Tongue (tissue), 2 donors: ENCODE data around the gene HDC. TPM values are rescaled to one million over a fixed set of nuclear protein-coding genes. Genes with fewer than 3 reads are reported as not detected.

Experiments used
- DNase-seq: peaks from one replicate; pipeline ENCODE4 v3.0.0-alpha.2; 2015
- total RNA-seq: library from RNA; depleted of rRNA; stranded (reverse); fragments of >200 nt; gene quantifications from one replicate; pipeline ENCODE4 v1.2.3, GENCODE V29; 2014

Gene HDC
- total RNA-seq, 1 donor from 2014 or later, result 3.4 TPM

DNA sequence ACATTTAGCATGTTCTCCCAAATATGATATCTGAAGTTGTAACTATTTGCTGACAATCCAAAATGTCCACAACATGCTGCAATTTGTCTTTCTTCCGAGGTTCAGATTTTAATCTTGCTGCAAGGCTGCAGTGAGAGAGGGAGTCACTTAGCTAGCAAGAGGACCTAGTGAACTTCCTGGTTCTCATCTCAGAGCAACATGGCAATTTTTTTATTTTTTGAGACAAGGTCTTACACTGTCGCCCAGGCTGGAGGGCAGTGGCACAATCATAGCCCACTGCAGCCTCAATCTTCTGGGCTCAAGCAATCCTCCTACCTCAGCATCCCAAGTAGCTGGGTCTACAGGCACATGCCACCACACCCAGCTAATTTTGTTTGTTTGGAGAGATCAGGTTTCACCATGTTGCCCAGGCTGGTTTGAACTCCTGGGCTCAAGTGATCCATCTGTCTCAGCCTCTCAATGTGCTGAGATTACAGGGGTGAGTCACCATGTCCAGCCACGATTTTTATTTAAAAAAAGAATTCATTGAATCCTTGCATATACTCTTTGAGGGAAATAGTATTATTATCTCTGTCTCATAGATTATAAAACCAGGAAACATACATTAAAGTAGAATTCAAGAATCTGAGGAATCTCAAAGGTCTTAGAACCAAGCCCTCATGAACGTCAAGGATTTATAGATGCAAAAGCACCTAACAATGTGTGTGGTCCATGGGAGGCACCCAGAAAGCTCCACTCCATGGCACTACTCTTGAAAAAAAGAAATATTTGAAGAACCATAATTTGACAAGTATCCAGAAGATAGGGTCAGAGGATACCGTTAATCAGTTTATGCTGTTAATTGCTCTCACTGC lies 9.1 kb downstream of the HDC start:
- no peak for DNase-seq

DNA sequence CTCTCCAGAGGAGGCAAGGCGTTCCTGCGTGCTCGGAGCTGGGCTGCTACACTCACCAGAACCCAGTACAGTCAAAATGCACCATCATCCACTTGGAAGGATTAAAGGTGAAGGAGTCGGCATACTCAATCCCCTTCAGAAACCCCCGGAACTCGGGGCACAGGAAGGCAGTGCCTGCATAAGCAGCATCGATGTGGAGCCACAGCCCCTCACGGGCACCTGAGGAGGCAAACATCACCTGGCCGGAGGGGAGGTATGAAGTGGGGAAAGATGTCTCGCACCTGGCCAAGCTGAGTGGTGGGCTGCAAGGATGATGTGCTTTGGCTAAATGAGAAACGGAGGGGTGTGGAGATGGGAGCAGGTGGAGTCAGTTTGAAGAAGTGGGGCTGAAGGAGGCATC lies 13.0 kb downstream of the HDC start:
- no peak for DNase-seq

DNA sequence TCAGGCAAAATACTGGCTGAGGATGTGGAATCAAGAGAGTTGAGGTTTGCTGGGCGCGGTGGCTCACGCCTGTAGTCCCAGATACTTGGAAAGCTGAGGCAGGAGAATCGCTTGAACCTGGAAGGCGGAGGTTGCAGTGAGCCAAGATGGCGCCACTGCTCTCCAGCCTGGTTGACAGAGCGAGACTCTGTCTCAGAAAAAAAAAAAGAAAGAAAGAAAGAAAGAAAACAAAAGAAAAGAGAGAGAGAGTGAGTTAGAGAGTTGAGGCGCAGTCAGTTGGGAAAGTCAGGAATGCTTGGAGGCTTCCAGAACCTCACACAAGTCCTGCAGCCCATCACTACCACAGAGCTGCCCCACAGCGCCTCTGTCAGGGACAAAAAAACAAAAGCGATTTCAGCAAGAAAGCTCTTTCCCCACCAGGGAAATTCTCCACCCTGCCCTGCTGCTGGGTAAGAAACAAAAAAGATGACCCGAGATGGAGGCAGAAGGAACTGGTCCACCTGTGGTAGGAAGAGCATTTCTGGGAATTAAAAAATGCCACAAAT lies 13.8 kb downstream of the HDC start:
- no peak for DNase-seq

DNA sequence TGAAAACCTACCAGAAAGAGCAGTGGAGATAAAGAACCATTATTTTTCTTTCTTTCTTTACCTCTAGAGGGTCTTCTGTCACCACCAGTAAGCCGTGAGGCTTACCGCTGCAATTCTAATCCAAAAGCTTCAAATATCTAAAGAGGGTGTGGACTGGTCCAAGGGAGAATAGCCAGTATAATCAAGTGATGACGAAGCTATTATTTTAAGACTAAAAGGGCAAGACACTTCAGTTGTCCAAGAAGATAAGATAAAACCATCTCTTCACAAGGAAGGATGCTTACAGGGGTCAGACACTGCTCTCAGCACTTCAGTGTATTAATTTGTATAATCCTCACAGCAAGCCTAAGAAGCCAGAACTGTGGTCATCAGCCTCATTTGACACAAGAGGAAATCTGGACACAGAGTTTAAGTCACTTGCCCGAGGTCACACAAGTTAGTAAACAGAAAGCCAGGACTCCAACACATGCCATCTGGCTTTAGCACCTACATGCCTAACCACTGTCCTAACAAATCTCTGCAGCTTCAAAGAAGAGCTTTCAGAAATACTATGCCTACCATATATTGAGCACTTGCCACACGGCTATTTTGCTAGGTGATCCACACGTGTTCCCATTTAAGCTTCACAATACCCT lies 14.6 kb downstream of the HDC start:
- no peak for DNase-seq

DNA sequence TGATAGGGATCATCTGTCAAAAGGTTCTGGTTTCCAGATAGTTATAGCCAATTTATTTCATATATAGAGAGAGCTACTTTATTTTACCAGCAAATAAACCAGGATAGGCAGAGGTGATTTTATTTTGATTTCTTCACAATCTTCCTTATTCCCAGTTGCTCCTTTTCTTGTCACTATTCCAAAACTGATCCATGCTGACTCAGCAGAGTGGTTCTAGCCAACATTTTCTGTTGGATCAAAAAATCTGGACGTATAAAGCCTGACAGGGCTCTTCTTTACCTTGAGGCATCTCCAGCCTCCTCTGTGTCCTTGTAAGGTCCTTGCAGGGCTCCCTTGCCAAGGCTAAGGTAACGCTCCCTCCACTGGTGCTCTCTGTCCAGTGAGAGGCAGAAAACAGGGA lies 15.8 kb downstream of the HDC start:
- no peak for DNase-seq

DNA sequence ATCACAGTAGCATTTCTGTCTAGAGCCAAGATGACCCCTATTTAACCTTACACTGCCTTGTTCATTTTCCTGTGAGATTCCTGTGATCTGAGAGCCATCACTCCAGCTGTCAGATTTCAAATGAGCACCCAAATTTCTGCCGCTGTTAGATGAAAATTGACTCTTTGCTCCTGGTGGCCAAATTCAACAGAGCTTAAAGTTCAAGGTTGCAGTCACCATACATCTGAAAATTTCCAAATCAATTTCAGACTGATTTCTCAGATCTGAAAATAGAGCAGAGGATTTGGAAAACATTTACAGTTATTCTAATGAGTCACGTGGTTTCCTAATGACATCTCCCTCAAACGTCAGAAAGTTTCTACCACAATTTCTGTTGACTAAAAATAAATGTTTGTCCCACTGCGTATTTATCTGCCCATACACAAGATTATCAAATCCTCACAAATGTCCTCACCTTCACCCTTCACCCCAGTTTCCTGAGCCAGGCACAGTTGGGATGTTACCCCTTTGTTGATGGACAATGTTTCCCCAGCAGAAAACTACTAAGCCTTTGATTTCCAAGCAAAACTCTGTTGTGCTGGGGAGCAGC lies 16.4 kb downstream of the HDC start:
- DNase-seq, result no peak

DNA sequence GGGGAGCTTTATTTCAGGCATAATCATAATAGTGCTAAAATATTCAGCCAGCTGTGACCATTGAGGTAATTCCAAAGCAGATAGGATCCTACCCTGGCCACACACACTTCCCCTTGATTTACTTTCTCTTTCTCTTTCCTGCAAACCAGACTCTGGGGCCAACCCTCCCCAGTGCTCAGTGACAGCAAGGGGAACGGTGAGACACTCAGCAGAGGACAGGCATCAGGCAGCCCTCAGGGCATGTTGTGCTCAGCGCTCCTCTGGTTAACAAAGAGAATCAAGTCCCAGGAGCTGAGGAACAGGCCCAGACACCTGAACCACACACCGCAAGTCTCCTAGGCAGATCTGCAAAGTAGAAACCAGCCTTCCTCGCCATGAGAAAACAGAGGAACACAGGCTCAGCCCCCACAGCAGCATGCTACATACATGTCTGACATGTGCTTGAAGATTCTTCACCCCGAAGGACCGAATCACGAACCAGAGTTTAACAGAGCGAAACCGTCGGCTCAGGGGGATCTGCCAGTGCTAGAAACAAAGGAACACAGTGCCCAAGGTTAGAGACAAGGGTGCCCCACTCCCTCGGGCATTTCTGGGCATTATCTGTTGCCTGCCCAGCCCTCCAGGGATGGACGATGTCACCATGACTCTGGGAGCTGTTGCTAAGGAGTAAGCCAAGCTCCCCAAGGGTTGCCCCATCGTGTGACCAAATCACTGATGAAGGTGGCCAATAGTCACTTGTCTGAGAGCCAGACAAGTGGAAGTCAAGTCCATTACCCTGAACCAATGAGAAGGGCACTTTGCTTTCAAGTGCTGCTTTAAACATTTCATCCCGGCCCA lies 17.5 kb downstream of the HDC start:
- DNase-seq, result peak; percentile 17

DNA sequence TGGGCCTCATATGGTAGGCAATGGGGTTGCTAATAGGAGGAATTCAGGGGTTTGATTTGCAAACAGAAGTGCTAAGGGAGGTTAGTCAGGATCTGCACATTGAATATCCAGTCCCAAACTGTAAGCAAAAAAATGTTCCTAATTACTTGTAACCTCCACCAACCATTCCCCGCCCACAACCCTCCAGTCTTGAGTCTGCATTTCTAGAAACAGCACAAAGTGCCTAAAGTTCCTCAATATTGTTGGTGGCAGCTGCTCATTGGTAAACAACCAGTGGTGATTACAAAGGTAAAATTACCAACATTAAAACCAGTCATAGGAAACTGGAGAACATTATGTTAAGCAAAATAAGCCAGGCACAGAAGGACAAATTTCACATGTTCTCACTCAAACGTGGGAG lies 18.9 kb downstream of the HDC start:
- DNase-seq, result no peak

DNA sequence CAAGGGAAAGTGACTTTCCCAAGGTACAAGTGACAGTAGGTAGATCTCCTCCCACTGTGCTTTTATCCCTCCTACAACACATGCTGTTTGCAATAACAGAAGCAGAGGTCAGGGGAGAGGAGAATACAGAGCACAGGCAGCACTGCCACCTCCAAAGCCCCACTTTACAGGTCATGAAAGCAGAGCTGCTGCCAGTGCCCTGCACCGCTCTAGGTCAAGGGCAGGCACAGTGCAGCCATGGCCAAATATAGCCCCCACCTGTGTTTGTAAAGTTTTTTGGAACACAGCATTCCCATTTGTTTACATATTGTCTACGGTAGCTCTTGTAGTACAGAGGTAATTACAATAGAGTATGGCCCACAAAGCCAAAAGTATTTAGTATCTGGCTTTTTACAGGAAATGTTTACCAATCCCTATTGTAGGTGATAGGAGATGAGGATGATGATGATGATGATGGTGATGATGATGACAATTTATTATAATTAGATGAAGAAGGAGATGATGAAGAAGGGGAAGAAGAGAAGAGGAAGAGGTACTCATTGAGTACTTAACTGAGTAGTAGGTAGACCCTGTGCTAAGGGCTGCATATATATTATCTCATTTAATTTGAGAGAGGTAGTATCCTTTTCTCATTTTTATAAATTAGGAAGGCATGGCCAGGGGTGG lies 20.4 kb downstream of the HDC start:
- DNase-seq, result no peak

DNA sequence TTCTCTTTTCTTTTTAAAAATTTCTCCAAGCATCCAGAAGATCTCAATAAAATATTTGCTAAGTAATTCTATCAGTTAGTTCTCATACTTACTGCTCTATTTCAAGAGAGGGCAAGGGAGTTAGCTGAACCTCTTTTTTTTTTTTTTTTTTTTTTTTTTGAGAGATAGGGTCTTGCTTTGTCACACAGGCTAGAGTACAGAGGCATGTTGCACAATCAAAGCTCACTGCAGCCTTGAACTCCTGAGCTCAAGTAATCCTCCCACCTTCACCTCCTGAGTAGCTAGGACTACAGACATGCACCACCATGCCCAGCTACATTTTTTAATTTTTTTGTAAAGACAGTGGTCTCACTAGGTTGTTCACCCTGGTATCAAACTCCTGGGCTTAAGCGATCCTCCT lies 21.4 kb downstream of the HDC start:
- no peak for DNase-seq

DNA sequence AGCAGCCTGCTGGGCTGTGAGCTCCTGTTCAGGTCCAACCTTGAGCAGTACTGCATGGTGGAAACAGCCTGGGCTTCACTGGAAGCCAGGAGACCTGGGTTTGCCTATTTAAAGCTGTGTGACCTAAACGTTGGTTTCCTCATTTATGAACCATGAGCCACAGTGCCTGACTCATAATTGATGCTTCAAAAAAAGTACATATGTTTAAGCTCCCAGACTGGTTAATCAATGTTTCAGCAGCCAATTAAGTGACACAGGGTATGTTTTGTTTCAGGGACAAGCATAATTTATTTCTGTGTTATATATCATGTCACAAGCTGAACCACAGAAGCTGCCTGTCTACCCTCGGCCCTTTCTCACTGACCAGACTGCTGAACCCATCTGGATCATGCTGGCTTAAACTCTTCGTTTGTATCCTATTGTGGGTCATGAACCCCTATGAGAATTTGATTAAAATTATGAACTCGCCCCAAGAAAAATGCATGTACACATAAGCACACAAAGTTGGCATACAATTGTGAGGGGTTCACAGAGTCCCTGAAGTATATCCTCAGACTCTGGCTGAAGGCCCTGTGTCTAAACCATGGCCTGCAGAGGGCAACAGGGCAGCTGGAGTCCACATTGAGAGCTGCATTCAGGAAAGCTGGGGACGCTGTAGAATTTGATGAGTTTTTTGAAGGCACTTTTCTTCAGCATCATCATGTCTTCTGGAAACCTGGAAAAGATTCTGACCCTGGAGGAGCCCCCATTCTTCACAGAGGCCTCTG lies 23.7 kb downstream of the HDC start:
- DNase-seq, result no peak

DNA sequence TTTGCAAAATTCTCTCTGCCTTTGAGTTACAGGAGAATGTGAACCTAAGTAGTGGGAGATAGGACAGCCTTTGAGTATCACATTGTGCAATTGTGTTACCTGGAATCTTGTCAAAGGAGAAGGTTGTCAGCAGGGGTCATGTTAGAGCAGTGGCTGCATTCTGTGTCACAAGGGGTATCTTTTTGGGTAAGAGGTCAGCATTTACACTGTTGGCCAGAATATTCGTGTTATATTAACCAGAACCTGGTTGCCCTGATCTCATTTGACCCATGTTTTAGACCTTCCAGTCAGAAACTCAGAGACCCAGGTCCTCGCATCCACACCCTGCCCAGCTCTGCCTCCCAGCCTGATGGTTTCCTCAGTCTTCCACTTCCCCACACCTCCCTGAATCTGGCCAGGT lies 27.3 kb downstream of the HDC start:
- DNase-seq, result no peak

DNA sequence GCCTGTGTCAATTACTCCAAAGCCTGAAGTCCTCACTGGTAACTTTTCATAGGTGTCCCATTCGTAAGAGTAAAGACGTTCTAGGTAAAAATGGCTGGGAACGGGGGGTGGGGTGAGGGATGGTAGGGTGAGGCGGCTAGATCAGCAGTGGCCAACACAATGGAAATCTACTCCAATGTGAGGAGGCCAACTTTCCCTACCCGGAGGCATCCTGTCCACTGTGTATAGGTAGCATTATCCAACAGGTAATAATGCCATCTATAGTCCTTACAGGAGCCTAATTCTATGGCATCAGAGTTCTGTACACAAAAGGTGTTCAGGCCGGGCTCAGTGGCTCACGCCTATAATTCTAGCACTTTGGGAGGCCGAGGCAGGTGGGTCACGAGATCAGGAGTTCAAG lies 29.1 kb downstream of the HDC start:
- DNase-seq, result no peak

DNA sequence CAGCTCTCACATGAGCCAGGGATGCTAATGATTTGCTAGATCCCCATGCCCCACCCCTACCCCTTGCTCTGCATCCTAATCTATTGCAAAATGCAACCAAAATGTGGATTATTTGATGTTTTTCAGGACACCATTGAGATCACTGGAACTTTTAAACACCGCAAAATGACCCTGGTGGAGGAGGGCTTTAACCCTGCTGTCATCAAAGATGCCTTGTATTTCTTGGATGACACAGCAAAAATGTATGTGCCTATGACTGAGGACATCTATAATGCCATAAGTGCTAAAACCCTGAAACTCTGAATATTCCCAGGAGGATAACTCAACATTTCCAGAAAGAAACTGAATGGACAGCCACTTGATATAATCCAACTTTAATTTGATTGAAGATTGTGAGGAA lies 29.7 kb downstream of the HDC start:
- DNase-seq, result no peak

DNA sequence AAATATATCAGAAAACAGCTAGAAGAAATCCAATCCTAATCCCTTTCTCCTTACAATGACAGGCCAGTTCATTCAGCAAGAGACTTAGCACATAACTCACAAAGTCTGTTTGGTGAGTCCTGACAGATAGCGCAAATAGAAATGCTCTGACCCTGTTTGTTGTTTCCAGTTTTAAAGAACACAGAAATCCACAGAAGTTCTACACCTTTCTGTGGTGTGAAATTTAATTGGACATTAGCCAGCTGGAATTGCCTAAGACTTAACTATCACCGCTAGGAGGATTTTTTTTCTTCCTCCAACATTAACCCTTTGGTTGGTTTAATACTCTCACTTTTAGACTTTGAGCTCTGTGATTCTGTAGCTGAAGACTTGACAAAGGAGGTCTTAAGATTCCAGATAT lies 30.8 kb downstream of the HDC start:
- DNase-seq, result no peak

DNA sequence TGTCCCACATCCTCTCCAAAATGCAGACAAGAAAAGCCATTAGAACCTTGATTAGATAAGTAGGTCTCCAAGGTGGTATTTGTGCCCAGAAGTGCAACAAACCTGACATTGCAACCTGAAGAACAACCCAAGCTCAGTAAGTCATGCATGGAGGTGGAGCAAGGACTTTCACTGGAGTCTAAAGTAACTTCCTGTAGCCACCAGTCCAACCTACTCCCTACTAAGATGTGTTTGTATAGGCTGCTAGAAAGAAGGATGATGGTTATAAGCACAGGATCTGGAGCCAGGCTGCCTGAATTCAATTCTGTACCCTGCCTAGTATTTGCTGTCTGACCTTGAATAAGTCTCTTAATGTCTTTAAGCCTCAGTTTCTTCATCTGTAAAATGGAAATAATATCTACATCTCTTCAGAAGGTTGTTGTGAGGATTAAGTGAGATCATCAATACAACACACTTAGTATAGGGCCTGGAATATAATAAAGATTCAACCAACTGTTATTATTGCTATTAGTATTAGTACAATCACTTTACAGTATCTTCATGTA lies 32.3 kb downstream of the HDC start:
- DNase-seq, result no peak

DNA sequence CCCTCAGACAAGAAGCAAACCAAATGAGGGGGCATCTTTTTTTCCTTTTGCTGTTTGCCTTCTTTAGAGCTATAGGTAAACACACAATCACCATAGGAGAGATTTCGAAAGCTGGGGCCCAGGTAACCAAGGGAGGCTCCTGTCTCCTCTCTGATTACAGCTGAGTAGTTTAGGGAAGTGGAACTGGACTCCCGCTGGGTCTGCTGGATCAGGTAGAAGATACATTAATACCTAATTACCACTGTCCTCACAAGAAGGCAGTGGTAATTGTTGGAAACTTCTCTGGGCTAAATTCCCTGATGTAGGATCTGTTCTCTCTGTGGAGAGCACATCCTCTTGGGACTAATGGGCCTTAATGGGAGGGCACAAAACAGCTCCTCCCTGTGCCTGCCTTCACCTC lies 32.7 kb downstream of the HDC start:
- DNase-seq, result no peak

DNA sequence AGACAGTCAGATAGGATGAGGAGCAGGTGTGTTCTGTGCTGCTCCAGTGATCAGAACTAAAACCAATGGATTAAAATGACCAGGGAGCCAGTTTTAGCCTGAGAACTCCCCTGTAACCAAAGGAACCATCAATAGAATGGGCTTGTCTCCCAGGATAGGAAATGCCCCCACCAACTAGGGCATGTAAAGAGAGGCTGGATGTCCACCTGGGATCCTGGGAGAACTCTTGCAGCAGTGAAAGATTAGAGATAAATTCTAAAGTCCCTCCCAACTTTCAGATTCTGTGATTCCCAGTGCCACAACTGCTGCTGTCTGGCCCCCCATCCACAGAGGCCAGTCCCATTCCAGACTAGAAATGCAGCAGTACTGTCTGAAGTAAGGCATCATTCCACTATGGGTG lies 33.8 kb downstream of the HDC start:
- DNase-seq, result no peak

DNA sequence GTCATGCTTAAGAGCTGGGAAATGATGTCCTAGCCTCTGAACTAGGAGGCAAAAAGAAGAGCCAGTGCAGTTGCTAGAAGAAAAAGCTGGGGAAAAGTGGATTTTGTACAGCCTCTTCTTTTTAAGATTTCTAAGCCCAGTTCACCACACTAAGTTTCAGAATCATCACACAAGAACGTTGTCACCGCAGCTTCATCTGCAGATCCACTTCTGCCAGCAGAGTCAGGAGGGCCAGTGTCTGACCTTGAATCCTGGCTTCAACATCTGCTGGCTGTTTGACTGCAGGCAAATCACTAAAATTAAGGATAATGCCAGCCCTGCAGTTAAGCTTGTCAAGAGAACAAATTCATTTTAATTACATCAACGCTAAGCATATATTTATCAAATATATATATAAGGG lies 36.2 kb downstream of the HDC start:
- no peak for DNase-seq

DNA sequence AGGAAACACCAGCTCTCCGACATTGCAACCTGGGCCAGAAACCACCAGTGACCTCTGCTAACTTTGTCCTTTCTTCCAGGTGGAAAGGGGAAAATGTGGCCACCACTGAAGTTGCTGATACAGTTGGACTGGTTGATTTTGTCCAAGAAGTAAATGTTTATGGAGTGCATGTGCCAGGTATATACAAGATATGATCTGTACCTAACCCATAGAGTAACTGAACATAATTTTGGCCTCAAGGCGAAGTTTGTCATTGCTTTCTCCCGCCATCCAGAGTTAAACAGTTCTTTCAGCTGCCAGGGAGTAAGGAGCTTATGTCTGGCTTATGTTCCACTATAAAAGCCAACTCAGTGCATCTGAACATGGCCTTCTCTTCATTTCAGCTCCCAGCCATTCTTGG lies 36.7 kb downstream of the HDC start:
- no peak for DNase-seq

DNA sequence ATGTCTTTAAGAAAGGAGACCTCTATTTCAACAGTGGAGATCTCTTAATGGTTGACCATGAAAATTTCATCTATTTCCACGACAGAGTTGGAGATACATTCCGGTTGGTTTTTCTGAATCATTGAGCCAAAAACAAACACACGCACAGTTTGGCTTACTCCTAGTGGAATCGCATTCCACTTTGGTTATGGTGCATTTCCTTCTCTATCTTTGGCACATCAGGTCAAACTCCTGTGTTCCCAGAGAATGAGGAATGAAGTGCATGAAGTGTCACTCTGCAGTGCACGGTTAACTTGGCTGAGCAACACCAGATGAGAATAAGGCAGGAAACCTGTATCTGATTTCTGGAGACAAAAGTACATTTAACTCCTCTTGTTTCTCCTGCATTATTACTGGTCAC lies 38.5 kb downstream of the HDC start:
- DNase-seq, result no peak
